ENCODE results near the gene NPFFR1.

DNA sequence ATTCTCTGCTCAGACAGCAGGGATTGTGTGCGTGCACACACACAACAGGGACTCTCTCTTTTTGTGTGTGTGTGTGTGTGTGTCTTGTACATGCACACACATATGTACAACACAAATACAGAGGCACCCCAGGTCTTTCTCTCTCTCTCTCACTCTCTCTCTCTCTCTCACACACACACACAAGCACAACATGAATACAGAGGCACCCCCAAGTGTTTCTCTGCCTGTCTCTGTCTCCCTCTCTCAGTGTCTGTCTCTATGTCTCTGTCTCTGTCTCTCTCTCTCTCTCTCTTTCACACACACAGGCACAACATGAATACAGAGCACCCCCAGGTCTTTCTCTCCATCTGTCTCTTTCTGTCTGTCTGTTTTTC is 746 bp downstream of the NPFFR1 start:
- TF ChIP-seq ZNF169 (tag by site-specific recombination; IDR thresholded peaks at IDR 0.05) = no peak
- no peak for TF ChIP-seq ZNF138 (tag by site-specific recombination; IDR thresholded peaks at IDR 0.05; ENCODE audit: borderline replicate concordance)
- TF ChIP-seq, protein P1, sequence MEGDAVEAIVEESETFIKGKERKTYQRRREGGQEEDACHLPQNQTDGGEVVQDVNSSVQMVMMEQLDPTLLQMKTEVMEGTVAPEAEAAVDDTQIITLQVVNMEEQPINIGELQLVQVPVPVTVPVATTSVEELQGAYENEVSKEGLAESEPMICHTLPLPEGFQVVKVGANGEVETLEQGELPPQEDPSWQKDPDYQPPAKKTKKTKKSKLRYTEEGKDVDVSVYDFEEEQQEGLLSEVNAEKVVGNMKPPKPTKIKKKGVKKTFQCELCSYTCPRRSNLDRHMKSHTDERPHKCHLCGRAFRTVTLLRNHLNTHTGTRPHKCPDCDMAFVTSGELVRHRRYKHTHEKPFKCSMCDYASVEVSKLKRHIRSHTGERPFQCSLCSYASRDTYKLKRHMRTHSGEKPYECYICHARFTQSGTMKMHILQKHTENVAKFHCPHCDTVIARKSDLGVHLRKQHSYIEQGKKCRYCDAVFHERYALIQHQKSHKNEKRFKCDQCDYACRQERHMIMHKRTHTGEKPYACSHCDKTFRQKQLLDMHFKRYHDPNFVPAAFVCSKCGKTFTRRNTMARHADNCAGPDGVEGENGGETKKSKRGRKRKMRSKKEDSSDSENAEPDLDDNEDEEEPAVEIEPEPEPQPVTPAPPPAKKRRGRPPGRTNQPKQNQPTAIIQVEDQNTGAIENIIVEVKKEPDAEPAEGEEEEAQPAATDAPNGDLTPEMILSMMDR (tag by site-specific recombination; IDR thresholded peaks at IDR 0.05) = no peak
- no peak for TF ChIP-seq ZBTB20 (tag by site-specific recombination; IDR thresholded peaks at IDR 0.05)
- no peak for TF ChIP-seq ZBTB8A (tag by site-specific recombination; IDR thresholded peaks at IDR 0.05)
- no peak for TF ChIP-seq ZBTB21 (tag by site-specific recombination; IDR thresholded peaks at IDR 0.05)
- no peak for TF ChIP-seq ZNF830 (tag by site-specific recombination; IDR thresholded peaks at IDR 0.05; ENCODE audit: low read depth)
- TF ChIP-seq ZNF747 (tag by site-specific recombination; IDR thresholded peaks at IDR 0.05) = no peak
- TF ChIP-seq ZNF366 (tag by site-specific recombination; conservative IDR thresholded peaks at IDR 0.05) = no peak
- TF ChIP-seq, protein P2, sequence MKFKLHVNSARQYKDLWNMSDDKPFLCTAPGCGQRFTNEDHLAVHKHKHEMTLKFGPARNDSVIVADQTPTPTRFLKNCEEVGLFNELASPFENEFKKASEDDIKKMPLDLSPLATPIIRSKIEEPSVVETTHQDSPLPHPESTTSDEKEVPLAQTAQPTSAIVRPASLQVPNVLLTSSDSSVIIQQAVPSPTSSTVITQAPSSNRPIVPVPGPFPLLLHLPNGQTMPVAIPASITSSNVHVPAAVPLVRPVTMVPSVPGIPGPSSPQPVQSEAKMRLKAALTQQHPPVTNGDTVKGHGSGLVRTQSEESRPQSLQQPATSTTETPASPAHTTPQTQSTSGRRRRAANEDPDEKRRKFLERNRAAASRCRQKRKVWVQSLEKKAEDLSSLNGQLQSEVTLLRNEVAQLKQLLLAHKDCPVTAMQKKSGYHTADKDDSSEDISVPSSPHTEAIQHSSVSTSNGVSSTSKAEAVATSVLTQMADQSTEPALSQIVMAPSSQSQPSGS (tag by site-specific recombination; IDR thresholded peaks at IDR 0.05; ENCODE audit: low read depth) = no peak
- TF ChIP-seq PRDM10 (tag by site-specific recombination; IDR thresholded peaks at IDR 0.05) = no peak

All from HEK293 (cell line).